Right atrium auricular region (tissue), 2 donors: ENCODE results near the gene EFTUD2. TPM values are rescaled to one million over a fixed set of nuclear protein-coding genes. Genes with fewer than 3 reads are reported as not detected.

ENCODE experiments used
- DNase-seq: peaks from one replicate; pipeline ENCODE4 v3.0.0-alpha.2; 2019; ENCODE audit warnings: low spot score
- H3K27ac ChIP-seq, 2 donors: fragments of 200-600 bp; sonication (generic); 1 replicate in 1 of 2; 2 replicates in 1 of 2; pipeline ENCODE4 v1.5.1; 2016 to 2019
- H3K27me3 ChIP-seq, 2 donors: fragments of 200-600 bp; sonication (generic); one replicate each; pipeline versions ENCODE4 v1.5.1 to v1.6.0; 2017 to 2019
- H3K36me3 ChIP-seq: fragments of 200-600 bp; sonication (generic); one replicate; pipeline ENCODE4 v1.5.1; 2016
- H3K4me1 ChIP-seq, 2 donors: fragments of 200-600 bp; sonication (generic); one replicate each; pipeline versions ENCODE4 v1.5.1 to v1.6.0; 2017 to 2019
- H3K4me3 ChIP-seq, 2 donors: fragments of 200-600 bp; sonication (generic); 1 replicate in 1 of 2; 2 replicates in 1 of 2; pipeline ENCODE4 v1.5.1; 2017 to 2019; ENCODE audit warnings: mild to moderate bottlenecking in 1 of 2, moderate library complexity in 1 of 2
- H3K9me3 ChIP-seq, 2 donors: fragments of 200-600 bp; sonication (generic); one replicate each; pipeline ENCODE4 v1.5.1; 2019
- CTCF ChIP-seq, 2 donors: fragments of 200-600 bp; sonication (generic); IDR thresholded peaks; one replicate each; pipeline ENCODE4 v1.5.1; 2019; ENCODE audit warnings: antibody characterized with exemption in 2 of 2
- total RNA-seq, 2 donors: library from RNA; depleted of rRNA; stranded (reverse); fragments of >200 nt; gene quantifications; one replicate each; pipeline ENCODE4 v1.1.0, GENCODE V29; 2016

The EFTUD2 gene
- total RNA-seq, 2 donors from 2014 or later: 36.8 to 36.9 TPM

GRCh38 chr17:44915862-44916780, 16.9 kb upstream of the EFTUD2 start:
- peaks cover 0 to 39% of the 10 kb centered on the region in 2 donors for H3K4me1 ChIP-seq
- DNase-seq: no peak
- no peaks in the 10 kb centered on the region for H3K36me3 ChIP-seq
- TF ChIP-seq CTCF (IDR thresholded peaks at IDR 0.05): no peak
- no peaks in the 10 kb centered on the region for H3K27me3 ChIP-seq
- H3K27ac ChIP-seq: peak overlapping the region; percentile 39 to 69
- H3K9me3 ChIP-seq: no peaks in the 10 kb centered on the region
- H3K4me3 ChIP-seq: no peak overlapping the region

- peak within 1 kb of the TSS; percentile 39 to 69 for H3K27ac ChIP-seq
- DNase-seq: no peak
- no peaks in the 10 kb centered on the region for H3K9me3 ChIP-seq
- no peaks in the 10 kb centered on the region for H3K27me3 ChIP-seq
- peaks cover 0 to 37% of the 10 kb centered on the region in 2 donors for H3K4me1 ChIP-seq
- TF ChIP-seq CTCF (IDR thresholded peaks at IDR 0.05): no peak
- no peaks in the 10 kb centered on the region for H3K36me3 ChIP-seq
- H3K4me3 ChIP-seq: no peak within 1 kb of the TSS
Observed at GRCh38 chr17:44915321-44915726, 16.1 kb upstream of the EFTUD2 start, which contains the start of gene GFAP. Gene GFAP, minus strand, starts transcription at chr17:44915500. Its CDS starts 14 bp downstream, at chr17:44915486.

GRCh38 chr17:44914698-44915271, 15.5 kb upstream of the EFTUD2 start:
- H3K27ac ChIP-seq: no peak overlapping the region
- H3K36me3 ChIP-seq: no peaks in the 10 kb centered on the region
- peaks cover 0 to 32% of the 10 kb centered on the region in 2 donors for H3K4me1 ChIP-seq
- no peak for TF ChIP-seq CTCF (IDR thresholded peaks at IDR 0.05)
- H3K27me3 ChIP-seq: no peaks in the 10 kb centered on the region
- no peak for DNase-seq
- no peak overlapping the region for H3K4me3 ChIP-seq
- H3K9me3 ChIP-seq: no peaks in the 10 kb centered on the region

GRCh38 chr17:44914148-44914547, 14.9 kb upstream of the EFTUD2 start:
- no peak for TF ChIP-seq CTCF (IDR thresholded peaks at IDR 0.05)
- Histone ChIP-seq H3K27me3 (no peaks in the 10 kb centered on the region), H3K9me3 (no peaks in the 10 kb centered on the region), H3K4me1 (peaks cover 0 to 29% of the 10 kb centered on the region in 2 donors), H3K27ac (no peak overlapping the region), H3K4me3 (no peak overlapping the region), H3K36me3 (no peaks in the 10 kb centered on the region)
- no peak for DNase-seq

GRCh38 chr17:44913676-44914075, 14.4 kb upstream of the EFTUD2 start:
- no peak overlapping the region for H3K27ac ChIP-seq
- TF ChIP-seq CTCF (IDR thresholded peaks at IDR 0.05): no peak
- no peaks in the 10 kb centered on the region for H3K36me3 ChIP-seq
- peaks cover 0 to 29% of the 10 kb centered on the region in 2 donors for H3K4me1 ChIP-seq
- H3K4me3 ChIP-seq: no peak overlapping the region
- no peak for DNase-seq
- H3K27me3 ChIP-seq: no peaks in the 10 kb centered on the region
- H3K9me3 ChIP-seq: no peaks in the 10 kb centered on the region
